ENCODE results near the gene RRAGC.
"Not testable (repeated sequence)": the region's sequence is repeated elsewhere in the genome, so short reads cannot be mapped to it uniquely, and the experiment has no call there.

RRAGC gene

DNA sequence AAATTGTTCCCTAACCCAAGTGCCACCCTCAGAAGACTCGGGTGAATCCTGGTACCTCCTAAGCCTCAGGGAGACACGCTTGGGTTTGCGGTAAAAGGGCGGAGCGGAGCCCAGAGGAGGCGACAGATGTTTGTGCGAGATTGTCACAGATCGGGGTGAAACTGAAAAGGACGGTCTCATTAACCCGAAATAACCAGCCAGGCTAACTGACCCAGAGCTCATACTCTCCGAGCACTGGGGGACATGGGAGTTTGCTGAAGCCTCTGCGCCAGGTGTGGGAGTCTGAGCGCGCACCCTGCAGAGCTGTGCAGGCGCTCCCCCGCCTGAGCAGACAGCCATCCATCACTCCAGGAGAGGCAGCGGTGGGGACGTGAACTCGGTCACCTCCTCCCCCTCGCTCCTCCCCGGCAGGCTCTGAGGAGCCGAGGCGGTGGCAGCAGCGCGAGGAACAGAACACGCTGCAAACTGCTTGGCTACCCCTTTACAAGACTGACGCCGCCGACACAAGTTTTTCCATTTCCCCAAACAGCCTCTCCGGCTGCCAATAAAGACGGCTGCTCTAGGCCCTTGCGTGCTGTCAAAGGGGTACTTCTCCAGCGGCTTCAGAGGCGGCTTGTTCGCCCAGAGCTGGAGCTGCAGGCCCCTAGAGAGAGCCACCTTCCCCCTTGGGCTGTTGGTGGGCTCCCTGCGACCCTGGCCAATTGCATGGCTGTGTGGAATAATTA is 43.5 kb downstream of the RRAGC start:
- no peak for DNase-seq

- DNase-seq = no peak
Measured at GRCh38 chr1:38814984-38815464, 44.5 kb downstream of the RRAGC start.

- DNase-seq = no peak
Measured at GRCh38 chr1:38814444-38814983, 45.1 kb downstream of the RRAGC start.

- no peak for DNase-seq
Measured at GRCh38 chr1:38812981-38813380, 46.6 kb downstream of the RRAGC start.

DNA sequence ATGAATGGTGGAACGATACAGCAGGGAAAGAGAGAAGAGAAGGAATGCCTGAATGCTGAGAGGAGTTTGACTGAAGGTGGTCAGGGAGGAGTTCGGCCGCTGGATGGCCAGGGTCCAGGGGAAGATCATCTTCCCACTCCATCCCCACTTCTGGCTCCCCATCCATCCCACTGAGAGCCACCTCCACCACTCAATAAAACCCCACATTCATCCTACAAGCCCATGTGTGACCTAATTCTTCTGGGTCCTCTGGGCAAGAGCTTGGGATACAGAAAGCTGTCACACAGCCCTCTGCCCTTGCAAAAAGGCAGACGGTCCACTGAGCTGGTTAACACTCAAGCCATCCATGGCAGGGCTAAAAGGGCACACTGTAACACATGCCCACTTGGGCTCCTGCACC is 48.1 kb downstream of the RRAGC start:
- DNase-seq = not testable (repeated sequence)

DNA sequence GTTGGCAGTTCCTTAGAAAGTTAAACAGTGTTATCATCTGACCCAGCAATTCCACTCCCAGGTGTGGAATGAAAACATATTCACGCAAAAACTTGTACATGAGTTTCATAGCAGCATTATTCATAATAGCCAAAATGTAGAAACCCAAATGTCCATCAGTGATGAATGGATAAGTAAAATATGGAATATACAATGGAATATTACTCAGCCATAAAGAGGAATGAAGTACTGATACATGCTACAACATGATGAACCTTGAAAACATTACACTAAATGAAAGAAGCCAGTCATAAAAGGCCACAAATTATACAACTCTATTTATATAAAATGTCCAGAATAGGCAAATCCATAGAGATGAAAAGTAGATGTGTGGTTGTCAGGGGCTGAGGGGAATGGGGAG is 53.5 kb downstream of the RRAGC start:
- DNase-seq = no peak

- no peak for DNase-seq
Measured at GRCh38 chr1:38805036-38805435, 54.5 kb downstream of the RRAGC start.

DNA sequence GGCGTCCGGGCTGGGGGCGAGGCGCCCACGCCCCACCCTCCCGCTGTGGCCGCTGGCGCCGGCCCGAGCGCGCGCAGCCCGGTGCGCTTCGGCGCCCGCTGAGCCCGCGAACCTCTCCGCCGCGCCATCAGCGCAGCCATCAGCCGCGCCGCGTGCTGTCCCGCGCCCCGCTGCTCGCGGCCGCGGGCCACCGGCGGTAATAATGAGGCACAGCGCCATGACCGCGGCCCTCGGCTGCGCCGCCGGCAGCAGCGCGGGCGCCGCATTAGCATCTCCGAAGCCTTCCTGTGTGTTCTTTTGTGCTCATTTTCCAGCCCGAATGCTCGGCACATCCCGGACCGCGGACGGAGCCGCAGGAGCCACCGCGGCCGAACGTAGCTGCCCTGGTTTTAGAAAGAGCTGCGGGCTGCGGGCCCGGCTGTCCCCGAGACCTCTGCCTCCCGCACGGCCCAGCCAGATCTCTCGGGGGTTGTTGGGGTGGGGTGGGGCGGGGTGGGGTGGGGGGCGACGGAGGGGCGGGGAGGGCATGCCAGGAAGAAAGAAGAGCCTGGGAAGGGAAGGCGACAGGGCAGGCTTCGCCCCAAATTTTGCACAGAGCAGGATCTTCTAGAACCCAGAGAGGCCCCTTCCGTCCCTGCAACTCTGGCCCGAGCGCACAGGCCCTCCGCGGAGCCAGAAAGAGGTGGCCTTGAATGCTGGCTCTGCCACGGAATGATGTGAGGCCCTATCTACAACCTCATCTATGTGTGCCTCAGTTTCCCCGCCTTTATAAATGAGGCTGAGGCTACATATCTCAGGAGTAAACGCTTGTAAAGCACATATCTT is 55.3 kb downstream of the RRAGC start:
- no peak for DNase-seq

DNA sequence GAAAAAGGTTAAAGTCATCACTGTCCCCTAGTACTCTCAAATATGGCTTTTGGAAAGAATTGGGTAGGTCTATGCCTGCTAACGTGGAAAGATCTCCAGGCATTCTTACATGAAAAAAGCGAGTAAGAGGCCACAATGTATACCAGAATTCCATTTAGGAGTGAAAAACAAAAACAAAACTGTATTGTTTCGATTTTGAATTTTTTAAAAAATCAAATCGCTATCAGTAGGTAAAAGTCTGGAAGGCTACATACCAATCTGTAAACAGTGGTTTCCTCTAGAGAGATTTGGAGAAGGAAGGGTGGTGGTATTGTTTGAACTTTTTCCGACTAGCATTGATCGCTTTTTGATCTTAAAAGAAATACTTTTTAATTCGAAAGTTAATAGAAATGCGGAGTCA is 55.9 kb downstream of the RRAGC start:
- no peak for DNase-seq

DNA sequence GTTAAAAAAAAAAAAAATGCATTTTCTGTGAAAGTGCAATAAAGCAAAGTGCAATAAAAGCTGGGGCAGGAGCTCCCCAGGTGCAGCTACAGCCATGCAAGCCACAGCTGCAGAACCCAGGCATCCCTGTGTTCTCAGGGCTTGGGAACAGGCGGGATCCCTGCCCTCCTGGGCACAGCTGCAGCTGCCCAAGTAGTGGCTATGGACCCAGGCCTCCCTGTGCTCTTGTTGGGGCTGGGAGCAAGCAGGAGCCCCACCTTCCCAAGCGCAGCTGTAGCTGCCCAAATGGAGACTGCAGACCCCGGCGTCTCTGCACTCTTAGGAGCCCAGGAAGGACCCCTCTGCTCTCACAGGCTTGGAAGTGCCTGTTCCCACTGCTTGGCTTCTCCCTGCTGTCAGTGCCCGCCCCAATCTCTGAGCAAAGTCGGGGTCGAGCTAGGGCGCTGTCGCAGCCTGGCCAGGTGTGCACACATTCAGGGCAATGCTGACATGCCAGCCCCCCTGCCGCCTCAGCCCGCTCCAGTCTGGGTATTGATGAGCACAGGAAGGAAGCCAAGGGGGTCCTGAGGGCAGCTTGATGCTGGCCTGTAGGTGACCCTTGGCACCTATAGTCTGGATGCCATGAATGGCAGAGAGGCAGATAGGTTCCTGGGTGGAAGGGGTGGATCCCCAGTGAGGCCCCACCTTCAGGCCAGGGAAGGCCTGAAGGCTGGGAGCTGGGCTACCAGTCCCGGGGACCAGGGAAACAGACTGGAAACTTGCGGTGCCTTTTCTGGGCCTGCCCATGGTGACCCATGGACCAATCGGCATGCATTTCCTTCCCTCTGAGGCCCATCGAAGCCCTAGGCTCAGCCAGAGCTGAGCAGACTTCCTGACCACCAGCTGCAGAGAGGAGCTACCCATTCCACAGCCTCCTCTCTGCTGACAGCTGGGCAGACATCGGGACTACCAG is 58.6 kb downstream of the RRAGC start:
- no peak for DNase-seq

GRCh38 chr1:38793299-38793698 is 66.3 kb downstream of the RRAGC start:
- no peak for DNase-seq

DNA sequence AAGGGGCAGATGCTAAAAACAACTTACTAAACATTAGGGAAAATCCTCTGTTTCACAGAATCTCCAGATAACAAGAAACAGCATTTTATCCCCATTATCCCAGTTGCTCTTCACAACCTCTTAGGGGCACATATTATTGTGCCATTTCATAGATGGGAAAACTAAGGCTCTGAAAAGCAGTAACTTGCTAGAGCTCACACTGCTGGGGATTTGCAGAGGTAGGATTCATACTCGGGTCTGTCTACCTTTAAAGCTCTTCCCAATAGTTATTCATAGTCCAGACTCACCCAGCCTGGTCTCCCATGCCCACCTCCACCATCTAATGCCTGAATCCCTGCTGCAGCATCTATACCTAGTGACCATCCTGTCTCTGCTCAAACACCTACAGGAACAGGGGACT is 67.7 kb downstream of the RRAGC start:
- DNase-seq = no peak

- no peak for DNase-seq
Measured at GRCh38 chr1:38791164-38791515, 68.4 kb downstream of the RRAGC start.

GRCh38 chr1:38790422-38791163 is 69.0 kb downstream of the RRAGC start:
- no peak for DNase-seq

DNA sequence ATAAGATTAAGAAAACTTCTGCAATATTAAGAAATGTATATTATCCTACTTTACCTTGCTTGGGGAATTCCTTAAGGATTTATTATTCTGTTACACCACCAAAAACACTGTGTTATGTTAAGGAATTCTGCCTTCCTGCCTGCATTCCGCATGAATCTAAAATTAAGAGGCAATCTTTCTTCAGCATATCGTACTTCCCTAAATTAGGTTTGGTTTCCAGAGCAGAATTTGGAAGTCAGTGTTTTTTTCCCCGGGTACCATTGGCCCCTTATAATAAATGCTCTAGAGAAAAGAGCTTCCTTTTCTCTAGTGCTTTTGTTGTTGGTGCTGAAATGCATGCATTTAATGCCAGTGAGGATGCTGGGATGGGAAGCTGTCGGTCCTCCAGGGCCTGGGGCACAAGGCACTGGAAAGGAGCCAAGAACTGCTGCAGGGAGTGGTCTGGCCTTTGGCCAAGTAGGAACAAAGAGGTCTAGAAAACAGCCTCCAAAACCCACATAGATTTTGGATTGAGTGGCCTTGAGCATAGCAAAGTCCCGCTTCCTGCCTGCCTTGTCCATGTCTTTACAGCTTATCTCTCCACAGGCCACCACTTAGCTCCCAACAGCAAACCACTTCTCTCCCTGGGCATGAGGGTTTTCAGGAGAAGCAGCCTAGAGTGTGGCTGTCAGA is 69.9 kb downstream of the RRAGC start:
- no peak for DNase-seq

DNA sequence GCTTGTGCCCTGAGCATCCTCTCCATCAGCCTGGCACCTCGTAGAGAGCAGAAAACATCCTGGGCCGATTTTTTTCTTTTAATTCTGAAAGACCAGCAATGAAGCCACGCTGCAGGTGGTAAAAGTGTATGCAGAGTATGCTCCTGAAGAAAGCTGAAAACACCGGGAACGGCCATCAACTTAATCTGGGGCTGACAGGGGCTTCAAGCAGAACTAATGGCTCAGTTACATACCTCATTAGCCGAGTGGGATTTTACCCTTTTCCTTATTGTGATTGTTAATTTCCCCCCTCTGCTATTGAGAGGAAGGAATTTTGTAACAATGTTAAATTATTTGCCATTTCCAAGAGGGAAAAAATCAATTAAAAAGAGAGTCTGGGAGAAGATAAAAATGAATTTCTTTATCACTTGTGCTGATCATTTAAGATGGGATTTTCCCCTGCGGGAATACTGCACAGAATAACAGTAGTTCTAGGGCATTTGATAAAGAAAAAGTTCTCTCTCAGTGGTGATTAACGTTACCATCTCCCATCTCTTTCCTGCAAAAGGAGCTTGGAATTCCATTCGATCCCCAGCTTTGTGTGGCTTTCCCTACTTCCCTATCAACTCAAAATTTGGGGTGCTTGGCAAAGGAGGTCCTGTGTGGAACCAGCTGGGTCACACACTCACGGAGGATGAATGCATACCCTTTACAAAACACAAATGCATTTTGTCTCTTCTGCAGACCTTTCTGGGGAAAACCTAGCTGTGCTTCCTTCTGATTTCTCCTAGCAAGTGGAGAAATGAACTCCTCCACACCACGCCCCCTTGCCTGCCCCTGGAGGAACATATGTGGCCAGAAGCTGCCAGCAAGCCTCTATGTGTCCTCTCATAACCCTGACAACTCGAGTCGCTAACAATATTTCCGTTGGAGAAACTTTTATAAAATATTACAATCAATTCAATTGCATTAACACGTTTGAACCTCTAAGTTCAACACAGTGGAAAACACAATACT is 70.9 kb downstream of the RRAGC start:
- no peak for DNase-seq

Data from CD4-positive, alpha-beta T cell treated with Interleukin-6 for 4 hours (primary cell).